ENCODE data around the gene GPR119. TPM values are rescaled to one million over a fixed set of nuclear protein-coding genes. Genes with fewer than 3 reads are reported as not detected.
"Not testable (repeated sequence)": the region's sequence is repeated elsewhere in the genome, so short reads cannot be mapped to it uniquely, and the experiment has no call there.

The GPR119 gene
- total RNA-seq, 1 donor from 2014 or later = not detected

DNA sequence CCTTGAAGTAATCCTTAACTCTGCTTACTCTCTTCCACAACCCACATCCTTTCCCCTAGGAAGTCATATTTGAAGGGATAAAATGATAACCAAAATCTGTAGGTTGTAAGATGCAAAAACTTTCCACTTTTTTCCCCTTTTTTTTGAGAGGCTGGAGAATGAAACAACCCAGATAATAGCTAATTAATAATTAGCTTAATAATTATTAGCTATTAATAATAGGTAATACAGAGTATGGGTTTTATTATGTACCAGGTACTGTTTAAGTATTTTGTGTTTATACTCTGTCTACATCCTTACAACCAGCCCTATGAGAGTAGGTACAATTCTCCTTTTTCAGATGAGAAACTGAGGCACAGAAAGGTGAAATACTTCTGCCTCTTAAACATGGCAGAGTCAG, 9.4 kb downstream of the GPR119 start:
- no peaks in the 10 kb centered on the region for H3K27me3 Mint-ChIP-seq (ENCODE audit: unreplicated experiment)
- no peak for DNase-seq (ENCODE audit: extremely low spot score, unreplicated experiment)
- H3K36me3 Mint-ChIP-seq (ENCODE audit: unreplicated experiment) = peaks cover 2% of the 10 kb centered on the region
- H3K27ac Mint-ChIP-seq (ENCODE audit: unreplicated experiment) = no peak overlapping the region
- no peaks in the 10 kb centered on the region for H3K4me1 Mint-ChIP-seq (ENCODE audit: unreplicated experiment)
- H3K9me3 Mint-ChIP-seq (ENCODE audit: unreplicated experiment) = no peaks in the 10 kb centered on the region
- TF ChIP-seq, protein P1, sequence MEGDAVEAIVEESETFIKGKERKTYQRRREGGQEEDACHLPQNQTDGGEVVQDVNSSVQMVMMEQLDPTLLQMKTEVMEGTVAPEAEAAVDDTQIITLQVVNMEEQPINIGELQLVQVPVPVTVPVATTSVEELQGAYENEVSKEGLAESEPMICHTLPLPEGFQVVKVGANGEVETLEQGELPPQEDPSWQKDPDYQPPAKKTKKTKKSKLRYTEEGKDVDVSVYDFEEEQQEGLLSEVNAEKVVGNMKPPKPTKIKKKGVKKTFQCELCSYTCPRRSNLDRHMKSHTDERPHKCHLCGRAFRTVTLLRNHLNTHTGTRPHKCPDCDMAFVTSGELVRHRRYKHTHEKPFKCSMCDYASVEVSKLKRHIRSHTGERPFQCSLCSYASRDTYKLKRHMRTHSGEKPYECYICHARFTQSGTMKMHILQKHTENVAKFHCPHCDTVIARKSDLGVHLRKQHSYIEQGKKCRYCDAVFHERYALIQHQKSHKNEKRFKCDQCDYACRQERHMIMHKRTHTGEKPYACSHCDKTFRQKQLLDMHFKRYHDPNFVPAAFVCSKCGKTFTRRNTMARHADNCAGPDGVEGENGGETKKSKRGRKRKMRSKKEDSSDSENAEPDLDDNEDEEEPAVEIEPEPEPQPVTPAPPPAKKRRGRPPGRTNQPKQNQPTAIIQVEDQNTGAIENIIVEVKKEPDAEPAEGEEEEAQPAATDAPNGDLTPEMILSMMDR (IDR thresholded peaks at IDR 0.05) = no peak
- H3K4me3 Mint-ChIP-seq (ENCODE audit: unreplicated experiment) = no peak overlapping the region

DNA sequence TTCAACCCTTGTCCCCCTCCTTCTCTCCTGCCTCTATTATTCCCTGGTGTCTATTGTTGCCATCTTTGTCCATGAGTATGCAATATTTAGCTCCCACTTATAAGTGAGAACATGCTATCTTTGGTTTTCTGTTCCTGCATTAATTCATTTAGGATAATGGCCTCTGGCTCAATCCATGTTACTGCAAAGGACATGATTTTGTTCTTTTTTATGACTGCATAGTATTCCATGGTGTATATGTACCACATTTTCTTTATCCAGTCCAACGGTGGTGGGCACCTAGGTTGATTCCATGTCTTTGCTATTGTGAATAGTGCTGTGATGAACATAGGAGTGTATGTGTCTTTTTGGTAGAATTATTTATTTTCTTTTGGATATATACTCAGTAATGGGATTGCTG, 33.4 kb downstream of the GPR119 start:
- not testable (repeated sequence) for H3K36me3 Mint-ChIP-seq (ENCODE audit: unreplicated experiment); DNase-seq (ENCODE audit: extremely low spot score, unreplicated experiment)

DNA sequence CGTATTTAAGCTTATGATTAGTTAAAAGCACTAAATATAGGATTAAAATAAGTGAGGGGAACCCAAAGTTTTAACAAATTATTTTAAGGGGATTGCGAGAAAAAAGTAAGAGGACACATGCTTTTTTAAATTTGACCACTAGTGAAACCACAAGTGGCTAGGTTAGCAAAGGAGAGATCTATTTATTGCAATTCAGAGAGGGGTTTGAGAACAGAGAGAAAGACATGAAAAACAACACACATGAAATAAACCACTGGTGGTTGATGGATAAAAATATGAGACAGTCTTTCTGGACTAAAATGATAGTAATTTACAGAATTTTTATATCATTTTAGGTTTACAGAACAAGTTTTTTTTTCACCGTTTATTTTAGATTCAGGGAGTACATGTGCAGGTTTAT, 33.9 kb downstream of the GPR119 start:
- H3K27me3 Mint-ChIP-seq (ENCODE audit: unreplicated experiment) = no peaks in the 10 kb centered on the region
- H3K27ac Mint-ChIP-seq (ENCODE audit: unreplicated experiment) = no peak overlapping the region
- TF ChIP-seq, protein P1 (IDR thresholded peaks at IDR 0.05) = no peak
- H3K9me3 Mint-ChIP-seq (ENCODE audit: unreplicated experiment) = no peaks in the 10 kb centered on the region
- H3K4me1 Mint-ChIP-seq (ENCODE audit: unreplicated experiment) = no peaks in the 10 kb centered on the region
- H3K36me3 Mint-ChIP-seq (ENCODE audit: unreplicated experiment) = peaks cover 2% of the 10 kb centered on the region
- no peak for DNase-seq (ENCODE audit: extremely low spot score, unreplicated experiment)
- no peak overlapping the region for H3K4me3 Mint-ChIP-seq (ENCODE audit: unreplicated experiment)

More for the DNA sequence above, 33.4 kb downstream of the GPR119 start:
- not testable (repeated sequence) for H3K27me3 Mint-ChIP-seq (ENCODE audit: unreplicated experiment); H3K27ac Mint-ChIP-seq (ENCODE audit: unreplicated experiment); H3K4me1 Mint-ChIP-seq (ENCODE audit: unreplicated experiment); H3K4me3 Mint-ChIP-seq (ENCODE audit: unreplicated experiment); H3K9me3 Mint-ChIP-seq (ENCODE audit: unreplicated experiment)

DNA sequence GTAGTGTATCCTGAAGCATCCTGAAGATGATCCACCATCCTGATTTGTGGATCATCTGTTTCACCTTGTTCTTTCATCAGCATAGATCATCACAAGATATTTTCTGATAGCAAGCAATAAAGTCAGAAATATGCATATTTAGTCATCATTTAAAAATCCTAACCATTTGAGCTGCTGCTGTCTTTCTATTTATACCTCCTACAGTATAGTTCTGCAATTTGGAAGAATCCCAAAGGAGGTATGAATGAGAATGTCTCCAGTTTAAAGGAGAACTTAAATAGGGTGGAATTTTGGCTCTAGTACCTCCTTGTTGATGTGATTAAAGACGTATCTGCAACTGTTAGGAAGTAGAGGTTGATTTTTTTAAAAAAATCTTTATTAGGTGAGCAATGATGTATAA, 38.2 kb downstream of the GPR119 start:
- TF ChIP-seq, protein P1 (IDR thresholded peaks at IDR 0.05) = no peak
- Mint-ChIP-seq H3K4me3 (ENCODE audit: unreplicated experiment) (no peak overlapping the region), H3K4me1 (ENCODE audit: unreplicated experiment) (no peaks in the 10 kb centered on the region)

DNA sequence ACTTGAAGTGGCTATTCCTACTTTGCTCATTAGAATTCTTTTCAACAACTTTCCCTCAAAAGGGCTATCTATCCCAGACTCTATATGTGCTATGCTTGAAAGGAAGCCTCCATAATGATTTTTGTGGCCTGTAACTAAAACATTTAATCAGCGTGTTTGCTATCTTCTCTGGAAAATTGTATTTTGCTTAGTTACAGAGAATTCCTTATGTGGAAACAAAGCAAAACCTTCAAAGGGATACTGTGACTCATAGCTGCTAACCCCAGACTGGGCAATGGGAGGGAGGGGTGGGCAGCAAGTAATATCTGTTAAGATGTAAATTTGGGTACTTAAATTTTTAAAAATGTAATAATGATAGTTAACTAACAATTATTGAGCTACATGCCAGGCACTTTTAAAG, 42.1 kb downstream of the GPR119 start:
- Mint-ChIP-seq H3K27me3 (ENCODE audit: unreplicated experiment) (no peaks in the 10 kb centered on the region), H3K27ac (ENCODE audit: unreplicated experiment) (no peak overlapping the region), H3K36me3 (ENCODE audit: unreplicated experiment) (no peaks in the 10 kb centered on the region), H3K4me3 (ENCODE audit: unreplicated experiment) (no peak overlapping the region), H3K4me1 (ENCODE audit: unreplicated experiment) (peaks cover 11% of the 10 kb centered on the region), H3K9me3 (ENCODE audit: unreplicated experiment) (no peaks in the 10 kb centered on the region)
- no peak for DNase-seq (ENCODE audit: extremely low spot score, unreplicated experiment)
- TF ChIP-seq, protein P1 (IDR thresholded peaks at IDR 0.05) = no peak

More for the DNA sequence above, 38.2 kb downstream of the GPR119 start:
- Mint-ChIP-seq H3K27me3 (ENCODE audit: unreplicated experiment) (no peaks in the 10 kb centered on the region), H3K36me3 (ENCODE audit: unreplicated experiment) (peaks cover 2% of the 10 kb centered on the region), H3K27ac (ENCODE audit: unreplicated experiment) (no peak overlapping the region), H3K9me3 (ENCODE audit: unreplicated experiment) (no peaks in the 10 kb centered on the region)
- DNase-seq (ENCODE audit: extremely low spot score, unreplicated experiment) = no peak

DNA sequence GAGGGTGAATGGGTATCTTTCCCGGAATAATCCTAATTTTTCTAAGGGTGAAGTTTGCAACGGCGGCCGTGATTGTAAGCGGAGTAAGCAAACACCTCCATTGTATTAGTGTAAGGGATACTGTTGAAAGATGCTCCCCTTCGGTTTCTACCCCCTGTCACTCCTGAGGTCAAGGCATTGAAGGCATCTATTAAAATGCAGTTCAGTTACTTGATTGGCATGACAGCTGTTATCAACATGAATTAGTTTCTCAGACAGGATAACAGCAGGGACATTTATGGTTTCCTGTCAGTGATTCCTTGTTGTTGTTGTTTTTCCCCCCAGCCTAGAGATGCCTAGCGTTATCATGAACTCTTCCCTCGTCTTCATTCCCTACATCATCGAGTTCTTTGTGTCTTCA, 45.2 kb downstream of the GPR119 start:
- Mint-ChIP-seq H3K4me1 (ENCODE audit: unreplicated experiment) (peaks cover 11% of the 10 kb centered on the region), H3K27me3 (ENCODE audit: unreplicated experiment) (no peaks in the 10 kb centered on the region)

More for the DNA sequence above, 45.2 kb downstream of the GPR119 start:
- Mint-ChIP-seq H3K9me3 (ENCODE audit: unreplicated experiment) (no peaks in the 10 kb centered on the region), H3K27ac (ENCODE audit: unreplicated experiment) (peak overlapping the region; percentile 71), H3K4me3 (ENCODE audit: unreplicated experiment) (peak overlapping the region; percentile 92), H3K36me3 (ENCODE audit: unreplicated experiment) (no peaks in the 10 kb centered on the region)
- no peak for DNase-seq (ENCODE audit: extremely low spot score, unreplicated experiment)
- TF ChIP-seq, protein P1 (IDR thresholded peaks at IDR 0.05) = no peak

Data from osteocyte (in vitro differentiated cells).